HEK293T (cell line): ENCODE data around the gene NEB.

Experiments
- ELF4 ChIP-seq: fragments of 450-650 bp; IDR thresholded peaks from 2 replicates; pipeline ENCODE4 v1.6.1; 2017; ENCODE audit warnings: antibody characterized with exemption
- FOXK2 ChIP-seq: fragments of 450-650 bp; IDR thresholded peaks from 2 replicates; pipeline ENCODE4 v1.6.1; 2016; ENCODE audit warnings: mild to moderate bottlenecking
- FOXM1 ChIP-seq: fragments of 450-650 bp; IDR thresholded peaks from 2 replicates; pipeline ENCODE4 v1.6.1; 2017; ENCODE audit warnings: mild to moderate bottlenecking, borderline replicate concordance
- HDGF ChIP-seq: fragments of 450-650 bp; IDR thresholded peaks from 2 replicates; pipeline ENCODE4 v1.6.1; 2017; ENCODE audit warnings: antibody characterized with exemption, borderline replicate concordance
- LEF1 ChIP-seq: fragments of 450-650 bp; IDR thresholded peaks from 2 replicates; pipeline ENCODE4 v1.6.1; 2017; ENCODE audit warnings: mild to moderate bottlenecking, borderline replicate concordance
- NFRKB ChIP-seq: fragments of 450-650 bp; IDR thresholded peaks from 2 replicates; pipeline ENCODE4 v1.6.1; 2016; ENCODE audit warnings: mild to moderate bottlenecking, moderate library complexity
- SP1 ChIP-seq: fragments of 450-650 bp; IDR thresholded peaks from 2 replicates; pipeline ENCODE4 v1.6.1; 2017
- SUZ12 ChIP-seq: fragments of 450-650 bp; IDR thresholded peaks from 2 replicates; pipeline ENCODE4 v1.6.1; 2016; ENCODE audit warnings: mild to moderate bottlenecking

DNA sequence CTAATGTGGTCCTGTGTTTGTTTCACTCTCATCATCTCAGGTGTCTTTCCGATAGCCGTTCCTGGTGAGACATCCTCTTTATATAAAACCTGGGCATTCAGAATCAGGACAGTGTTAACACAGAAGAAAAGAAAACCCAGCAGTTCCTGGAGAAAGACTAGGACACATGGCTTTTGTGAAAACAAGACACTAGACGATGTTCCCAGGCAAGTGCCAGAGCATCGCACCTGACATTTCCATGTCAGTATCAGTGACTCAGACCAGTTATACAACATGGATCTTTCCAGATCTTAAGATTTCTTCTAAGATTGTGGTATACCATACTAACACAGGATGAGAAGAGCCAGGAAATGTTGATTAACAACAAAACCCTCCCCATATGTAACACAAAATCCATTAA is 228.1 kb downstream of the NEB start:
- no peak for TF ChIP-seq SP1
- no peak for TF ChIP-seq FOXK2
- no peak for TF ChIP-seq LEF1
- no peak for TF ChIP-seq SUZ12
- no peak for TF ChIP-seq NFRKB
- TF ChIP-seq HDGF, result no peak
- TF ChIP-seq ELF4, result no peak
- TF ChIP-seq FOXM1, result no peak
